HepG2 (cell line): ENCODE results near the gene GOLGA8J. TPM values are rescaled to one million over a fixed set of nuclear protein-coding genes. Genes with fewer than 3 reads are reported as not detected.

Experiments
- ATAC-seq: fragments of 200-7000 bp; cut with Tn5 transposase; 3 replicates; pipeline ENCODE4 v1.9.1; 2020; ENCODE audit warnings: mild to moderate bottlenecking, moderate library complexity
- BruUV-seq: library from RNA; stranded (reverse); fragments of 400-500 nt; replicated peaks from 2 replicates; lab custom pipeline; 2021; lab: Mats Ljungman, UMichigan
- CTCF ChIA-PET: fragments of 300-600 bp; formaldehyde crosslinking; extraction: SDS; loops from one replicate; lab custom pipeline; 2021; ENCODE audit warnings: low total read pairs, inconsistent platforms, low intra/inter-chr PET ratio; lab: Yijun Ruan, JAX
- POLR2A ChIA-PET: fragments of 350-600 bp; sonication (Branson Sonifier 250); formaldehyde crosslinking; loops from one replicate; lab custom pipeline; 2020; ENCODE audit warnings: antibody characterized with exemption, inconsistent platforms; lab: Yijun Ruan, JAX
- DNase-seq: peaks from one replicate; pipeline ENCODE4 v3.0.0-alpha.2; 2015; ENCODE audit warnings: low spot score
- FAIRE-seq: peaks from 3 replicates; lab custom pipeline; 2011; peaks lifted over from hg19 to GRCh38; lab: Jason Lieb, UNC
- H2AFZ ChIP-seq: one replicate; pipeline ENCODE4 v1.6.1; 2011; ENCODE audit warnings: low read length, inconsistent platforms
- H3K27ac ChIP-seq: fragments of 300-600 bp; 3 replicates; pipeline ENCODE4 v1.8.0; 2011; ENCODE audit warnings: mixed run types, mild to moderate bottlenecking, mixed read lengths, low read length, inconsistent platforms; ENCODE audit not compliant: insufficient read depth; ENCODE audit errors: extremely low read length
- H3K27me3 ChIP-seq, 2 experiments: fragments of 200-600 bp in 1 of 2; 2 replicates in 1 of 2; 3 replicates in 1 of 2; pipeline versions ENCODE4 v1.6.0 to v1.8.0; 2011; ENCODE audit warnings: low read length in 2 of 2, mild to moderate bottlenecking in 2 of 2, moderate library complexity in 2 of 2, inconsistent platforms in 1 of 2; ENCODE audit not compliant: insufficient read depth in 2 of 2, control insufficient read depth in 1 of 2
- H3K36me3 ChIP-seq, 2 experiments: fragments of 200-600 bp in 1 of 2; replicated peaks in 1 of 2; 2 replicates in 1 of 2; 3 replicates in 1 of 2; pipeline versions ENCODE4 v1.5.1 to v1.8.0; 2011; ENCODE audit warnings: low read length in 2 of 2, inconsistent platforms in 1 of 2; ENCODE audit not compliant: insufficient read depth in 2 of 2, control insufficient read depth in 1 of 2
- H3K4me1 ChIP-seq: 2 replicates; pipeline ENCODE4 v1.5.1; 2012; ENCODE audit warnings: low read length, inconsistent platforms; ENCODE audit not compliant: insufficient read depth
- H3K4me2 ChIP-seq: 2 replicates; pipeline ENCODE4 v1.6.0; 2011; ENCODE audit warnings: low read depth, low read length, inconsistent platforms
- H3K4me3 ChIP-seq, 3 experiments: fragments of 200-600 bp in 1 of 3; sonication (generic), shearing (Covaris generic) in 1 of 3; replicated peaks in 1 of 3; 2 replicates each; pipeline ENCODE4 v1.5.1; 2011 to 2016; ENCODE audit warnings: low read length in 3 of 3, inconsistent platforms in 2 of 3, low read depth in 2 of 3, mild to moderate bottlenecking in 2 of 3, control low read depth in 1 of 3, mixed read lengths in 1 of 3; ENCODE audit not compliant: insufficient read depth in 1 of 3
- H3K79me2 ChIP-seq: one replicate; pipeline ENCODE4 v1.6.1; 2011; ENCODE audit warnings: low read length, inconsistent platforms; ENCODE audit not compliant: insufficient read depth
- H3K9ac ChIP-seq: 2 replicates; pipeline ENCODE4 v1.6.0; 2011; ENCODE audit warnings: mild to moderate bottlenecking, low read depth, low read length, inconsistent platforms; ENCODE audit not compliant: insufficient read depth
- H3K9me3 ChIP-seq: 2 replicates; pipeline ENCODE4 v1.5.1; 2012; ENCODE audit warnings: mild to moderate bottlenecking, low read length
- H4K20me1 ChIP-seq: 2 replicates; pipeline ENCODE4 v1.6.0; 2011; ENCODE audit warnings: inconsistent platforms, mild to moderate bottlenecking, low read length, moderate library complexity; ENCODE audit not compliant: insufficient read depth
- ARNT ChIP-seq: fragments of 450-650 bp; IDR thresholded peaks from 2 replicates; pipeline ENCODE4 v1.6.1; 2017
- CREM ChIP-seq, 2 experiments: sonication (generic) in 1 of 2; formaldehyde crosslinking in 1 of 2; IDR thresholded peaks; 2 replicates each; pipeline versions ENCODE4 v1.4.0 to v1.6.1; 2016 to 2020; ENCODE audit warnings: antibody characterized with exemption in 1 of 2, mild to moderate bottlenecking in 1 of 2, missing genetic modification reagents in 1 of 2
- DMAP1 ChIP-seq: IDR thresholded peaks from 2 replicates; pipeline ENCODE4 v1.6.1; 2016
- JUN ChIP-seq: sonication (generic); formaldehyde crosslinking; IDR thresholded peaks from 2 replicates; pipeline ENCODE4 v1.4.0; 2020; ENCODE audit warnings: mild to moderate bottlenecking, missing genetic modification reagents
- NR3C1 ChIP-seq: sonication (generic); formaldehyde crosslinking; IDR thresholded peaks from 2 replicates; pipeline ENCODE4 v1.4.0; 2020; ENCODE audit warnings: missing genetic modification reagents
- POGZ ChIP-seq: sonication (generic); formaldehyde crosslinking; IDR thresholded peaks from 2 replicates; pipeline ENCODE4 v1.4.0; 2020; ENCODE audit warnings: mild to moderate bottlenecking, missing genetic modification reagents
- POLR2G ChIP-seq: fragments of 200-400 bp; formaldehyde crosslinking; IDR thresholded peaks from 2 replicates; pipeline ENCODE4 v1.6.1; 2018; ENCODE audit warnings: mild to moderate bottlenecking, low read depth, low read length, moderate library complexity
- ZBTB21 ChIP-seq: sonication (generic); formaldehyde crosslinking; IDR thresholded peaks from 2 replicates; pipeline ENCODE4 v1.4.0; 2020; ENCODE audit warnings: missing genetic modification reagents
- ZNF614 ChIP-seq: IDR thresholded peaks from 2 replicates; pipeline ENCODE4 v1.6.1; 2018; ENCODE audit warnings: missing biosample characterization, missing genetic modification reagents, inconsistent platforms, borderline replicate concordance
- WGBS: methylation state at CpG from one replicate; pipeline ENCODE4 v1.1.6; 2017; ENCODE audit warnings: low lambda C conversion rate; 5-methylcytosine and 5-hydroxymethylcytosine counted together
- in situ Hi-C: cut with HindIII; loops from 2 replicates; pipeline ENCODE4 v1.10.0; 2017; ENCODE audit warnings: low pct_unique_long_range_greater_than_20kb; ENCODE audit not compliant: extremely low pct_ligation_motif_present
- intact Hi-C: fragments of 100-400 bp; cut with micrococcal nuclease; formaldehyde crosslinking; loops from one replicate; pipeline ENCODE4 v1.10.0; 2022; ENCODE audit not compliant: unreplicated experiment
- polyA plus RNA-seq, 8 experiments: library from polyadenylated mRNA; depleted of rRNA in 3 of 8; stranded (reverse) in 7 of 8; unstranded in 1 of 8; fragments of >200 nt; fragmentation: Illumina TruSeq in 4 of 8; extraction: Trizol in 4 of 8; gene quantifications; 2 replicates each; pipeline versions ENCODE4 v1.2.1 to v1.2.3, GENCODE V29; 2011 to 2016; ENCODE audit warnings: low read depth in 4 of 8, missing spikeins in 1 of 8, mixed read lengths in 1 of 8; ENCODE audit not compliant: insufficient read depth in 1 of 8
- total RNA-seq, 5 experiments: library from RNA; depleted of rRNA; stranded (reverse); fragments of >200 nt; fragmentation: Illumina TruSeq; extraction: Trizol; gene quantifications; 2 replicates each; pipeline ENCODE4 v1.2.3, GENCODE V29; 2016; ENCODE audit warnings: low read depth in 1 of 5
- TF ChIP-seq, protein P1 (sequence below): sonication (generic); formaldehyde crosslinking; IDR thresholded peaks from 2 replicates; pipeline ENCODE4 v1.5.0; 2020; ENCODE audit warnings: missing genetic modification reagents
- TF ChIP-seq, protein P2 (sequence below): sonication (generic); formaldehyde crosslinking; IDR thresholded peaks from 2 replicates; pipeline ENCODE4 v1.4.0; 2020; ENCODE audit warnings: missing genetic modification reagents
- TF ChIP-seq, protein P3 (sequence below): sonication (generic); formaldehyde crosslinking; IDR thresholded peaks from 2 replicates; pipeline ENCODE4 v1.4.0; 2020; ENCODE audit warnings: missing genetic modification reagents
- TF ChIP-seq, protein P4 (sequence below): sonication (generic); formaldehyde crosslinking; IDR thresholded peaks from 2 replicates; pipeline ENCODE4 v1.5.0; 2020; ENCODE audit warnings: mild to moderate bottlenecking, missing genetic modification reagents, moderate library complexity

The GOLGA8J gene
- total and polyA plus RNA-seq, 2 of the 13 experiments (the other 11 are each of a cell fraction or from before 2014, with no cell fraction given), result 0.05 TPM; not detected in 1

DNA sequence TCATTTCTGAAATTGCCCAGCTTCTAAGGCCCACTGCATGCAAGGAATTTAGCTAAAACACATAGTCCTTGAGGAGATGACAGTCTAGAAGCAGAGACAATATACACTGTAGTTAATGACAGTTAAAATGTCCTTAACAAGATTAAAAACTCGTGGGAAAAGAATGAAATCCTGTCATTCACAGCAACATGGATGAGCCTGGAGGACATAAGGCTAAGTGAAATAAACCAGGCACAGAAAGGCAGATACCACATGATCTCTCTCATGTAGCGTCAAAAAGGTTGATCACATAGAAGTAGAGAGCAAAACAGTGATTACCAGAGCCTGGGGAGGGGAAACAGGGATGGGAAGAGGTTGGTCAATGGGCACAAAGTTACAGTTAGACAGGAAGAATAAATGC lies 36.3 kb upstream of the GOLGA8J start:
- in situ Hi-C loops, result no loop called here

More for the DNA sequence above, 36.3 kb upstream of the GOLGA8J start:
- BruUV-seq, result no TSS peak
- 0% methylated on average over 2 of the region's 2 CpGs for WGBS
- ChIA-PET POLR2A (no interaction called here), CTCF (no interaction called here)
- H3K4me1 ChIP-seq, result no peaks in the 10 kb centered on the region
- no peak overlapping the region for H3K9ac ChIP-seq
- H3K9me3 ChIP-seq, result no peaks in the 10 kb centered on the region
- no peak overlapping the region for H3K4me2 ChIP-seq
- no peak for DNase-seq
- H3K79me2 ChIP-seq, result no peaks in the 10 kb centered on the region
- no peaks in the 10 kb centered on the region for H4K20me1 ChIP-seq
- intact Hi-C loops, result no loop called here
- no peak overlapping the region for H3K27ac ChIP-seq
- TF ChIP-seq ARNT (no peak), ZBTB21 (CRISPR knock-in tag) (no peak), CREM (IDR thresholded peaks at IDR 0.05) (no peak), CREM (CRISPR knock-in tag; IDR thresholded peaks at IDR 0.05) (no peak), POGZ (CRISPR knock-in tag) (no peak), ZNF614 (CRISPR knock-in tag) (no peak), JUN (CRISPR knock-in tag) (no peak), NR3C1 (CRISPR knock-in tag) (no peak), POLR2G (no peak), DMAP1 (CRISPR knock-in tag) (no peak)
- TF ChIP-seq, protein P1, sequence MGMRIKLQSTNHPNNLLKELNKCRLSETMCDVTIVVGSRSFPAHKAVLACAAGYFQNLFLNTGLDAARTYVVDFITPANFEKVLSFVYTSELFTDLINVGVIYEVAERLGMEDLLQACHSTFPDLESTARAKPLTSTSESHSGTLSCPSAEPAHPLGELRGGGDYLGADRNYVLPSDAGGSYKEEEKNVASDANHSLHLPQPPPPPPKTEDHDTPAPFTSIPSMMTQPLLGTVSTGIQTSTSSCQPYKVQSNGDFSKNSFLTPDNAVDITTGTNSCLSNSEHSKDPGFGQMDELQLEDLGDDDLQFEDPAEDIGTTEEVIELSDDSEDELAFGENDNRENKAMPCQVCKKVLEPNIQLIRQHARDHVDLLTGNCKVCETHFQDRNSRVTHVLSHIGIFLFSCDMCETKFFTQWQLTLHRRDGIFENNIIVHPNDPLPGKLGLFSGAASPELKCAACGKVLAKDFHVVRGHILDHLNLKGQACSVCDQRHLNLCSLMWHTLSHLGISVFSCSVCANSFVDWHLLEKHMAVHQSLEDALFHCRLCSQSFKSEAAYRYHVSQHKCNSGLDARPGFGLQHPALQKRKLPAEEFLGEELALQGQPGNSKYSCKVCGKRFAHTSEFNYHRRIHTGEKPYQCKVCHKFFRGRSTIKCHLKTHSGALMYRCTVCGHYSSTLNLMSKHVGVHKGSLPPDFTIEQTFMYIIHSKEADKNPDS (CRISPR knock-in tag), result no peak
- TF ChIP-seq, protein P2, sequence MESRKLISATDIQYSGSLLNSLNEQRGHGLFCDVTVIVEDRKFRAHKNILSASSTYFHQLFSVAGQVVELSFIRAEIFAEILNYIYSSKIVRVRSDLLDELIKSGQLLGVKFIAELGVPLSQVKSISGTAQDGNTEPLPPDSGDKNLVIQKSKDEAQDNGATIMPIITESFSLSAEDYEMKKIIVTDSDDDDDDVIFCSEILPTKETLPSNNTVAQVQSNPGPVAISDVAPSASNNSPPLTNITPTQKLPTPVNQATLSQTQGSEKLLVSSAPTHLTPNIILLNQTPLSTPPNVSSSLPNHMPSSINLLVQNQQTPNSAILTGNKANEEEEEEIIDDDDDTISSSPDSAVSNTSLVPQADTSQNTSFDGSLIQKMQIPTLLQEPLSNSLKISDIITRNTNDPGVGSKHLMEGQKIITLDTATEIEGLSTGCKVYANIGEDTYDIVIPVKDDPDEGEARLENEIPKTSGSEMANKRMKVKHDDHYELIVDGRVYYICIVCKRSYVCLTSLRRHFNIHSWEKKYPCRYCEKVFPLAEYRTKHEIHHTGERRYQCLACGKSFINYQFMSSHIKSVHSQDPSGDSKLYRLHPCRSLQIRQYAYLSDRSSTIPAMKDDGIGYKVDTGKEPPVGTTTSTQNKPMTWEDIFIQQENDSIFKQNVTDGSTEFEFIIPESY (CRISPR knock-in tag), result no peak
- TF ChIP-seq, protein P3, sequence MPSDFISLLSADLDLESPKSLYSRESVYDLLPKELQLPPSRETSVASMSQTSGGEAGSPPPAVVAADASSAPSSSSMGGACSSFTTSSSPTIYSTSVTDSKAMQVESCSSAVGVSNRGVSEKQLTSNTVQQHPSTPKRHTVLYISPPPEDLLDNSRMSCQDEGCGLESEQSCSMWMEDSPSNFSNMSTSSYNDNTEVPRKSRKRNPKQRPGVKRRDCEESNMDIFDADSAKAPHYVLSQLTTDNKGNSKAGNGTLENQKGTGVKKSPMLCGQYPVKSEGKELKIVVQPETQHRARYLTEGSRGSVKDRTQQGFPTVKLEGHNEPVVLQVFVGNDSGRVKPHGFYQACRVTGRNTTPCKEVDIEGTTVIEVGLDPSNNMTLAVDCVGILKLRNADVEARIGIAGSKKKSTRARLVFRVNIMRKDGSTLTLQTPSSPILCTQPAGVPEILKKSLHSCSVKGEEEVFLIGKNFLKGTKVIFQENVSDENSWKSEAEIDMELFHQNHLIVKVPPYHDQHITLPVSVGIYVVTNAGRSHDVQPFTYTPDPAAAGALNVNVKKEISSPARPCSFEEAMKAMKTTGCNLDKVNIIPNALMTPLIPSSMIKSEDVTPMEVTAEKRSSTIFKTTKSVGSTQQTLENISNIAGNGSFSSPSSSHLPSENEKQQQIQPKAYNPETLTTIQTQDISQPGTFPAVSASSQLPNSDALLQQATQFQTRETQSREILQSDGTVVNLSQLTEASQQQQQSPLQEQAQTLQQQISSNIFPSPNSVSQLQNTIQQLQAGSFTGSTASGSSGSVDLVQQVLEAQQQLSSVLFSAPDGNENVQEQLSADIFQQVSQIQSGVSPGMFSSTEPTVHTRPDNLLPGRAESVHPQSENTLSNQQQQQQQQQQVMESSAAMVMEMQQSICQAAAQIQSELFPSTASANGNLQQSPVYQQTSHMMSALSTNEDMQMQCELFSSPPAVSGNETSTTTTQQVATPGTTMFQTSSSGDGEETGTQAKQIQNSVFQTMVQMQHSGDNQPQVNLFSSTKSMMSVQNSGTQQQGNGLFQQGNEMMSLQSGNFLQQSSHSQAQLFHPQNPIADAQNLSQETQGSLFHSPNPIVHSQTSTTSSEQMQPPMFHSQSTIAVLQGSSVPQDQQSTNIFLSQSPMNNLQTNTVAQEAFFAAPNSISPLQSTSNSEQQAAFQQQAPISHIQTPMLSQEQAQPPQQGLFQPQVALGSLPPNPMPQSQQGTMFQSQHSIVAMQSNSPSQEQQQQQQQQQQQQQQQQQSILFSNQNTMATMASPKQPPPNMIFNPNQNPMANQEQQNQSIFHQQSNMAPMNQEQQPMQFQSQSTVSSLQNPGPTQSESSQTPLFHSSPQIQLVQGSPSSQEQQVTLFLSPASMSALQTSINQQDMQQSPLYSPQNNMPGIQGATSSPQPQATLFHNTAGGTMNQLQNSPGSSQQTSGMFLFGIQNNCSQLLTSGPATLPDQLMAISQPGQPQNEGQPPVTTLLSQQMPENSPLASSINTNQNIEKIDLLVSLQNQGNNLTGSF (CRISPR knock-in tag), result no peak
- TF ChIP-seq, protein P4, sequence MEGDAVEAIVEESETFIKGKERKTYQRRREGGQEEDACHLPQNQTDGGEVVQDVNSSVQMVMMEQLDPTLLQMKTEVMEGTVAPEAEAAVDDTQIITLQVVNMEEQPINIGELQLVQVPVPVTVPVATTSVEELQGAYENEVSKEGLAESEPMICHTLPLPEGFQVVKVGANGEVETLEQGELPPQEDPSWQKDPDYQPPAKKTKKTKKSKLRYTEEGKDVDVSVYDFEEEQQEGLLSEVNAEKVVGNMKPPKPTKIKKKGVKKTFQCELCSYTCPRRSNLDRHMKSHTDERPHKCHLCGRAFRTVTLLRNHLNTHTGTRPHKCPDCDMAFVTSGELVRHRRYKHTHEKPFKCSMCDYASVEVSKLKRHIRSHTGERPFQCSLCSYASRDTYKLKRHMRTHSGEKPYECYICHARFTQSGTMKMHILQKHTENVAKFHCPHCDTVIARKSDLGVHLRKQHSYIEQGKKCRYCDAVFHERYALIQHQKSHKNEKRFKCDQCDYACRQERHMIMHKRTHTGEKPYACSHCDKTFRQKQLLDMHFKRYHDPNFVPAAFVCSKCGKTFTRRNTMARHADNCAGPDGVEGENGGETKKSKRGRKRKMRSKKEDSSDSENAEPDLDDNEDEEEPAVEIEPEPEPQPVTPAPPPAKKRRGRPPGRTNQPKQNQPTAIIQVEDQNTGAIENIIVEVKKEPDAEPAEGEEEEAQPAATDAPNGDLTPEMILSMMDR (CRISPR knock-in tag), result no peak
- H3K36me3 ChIP-seq, result no peaks in the 10 kb centered on the region
- no peak overlapping the region for H3K4me3 ChIP-seq
- FAIRE-seq, result no peak
- ATAC-seq, result no peak
- no peak overlapping the region for H2AFZ ChIP-seq
- H3K27me3 ChIP-seq, result no peaks in the 10 kb centered on the region; a peak in 2 of 5 replicates
